T1000 (cell line): ENCODE data around the gene EFCAB12.
A peak's percentile ranks its signal among the peaks of the same experiment; 100 is the strongest.

Experiments
- DNase-seq: peaks from one replicate; lab custom pipeline; 2025; ENCODE audit warnings: mixed read lengths; lab: John Stamatoyannopoulos, UW

EFCAB12 gene

DNA sequence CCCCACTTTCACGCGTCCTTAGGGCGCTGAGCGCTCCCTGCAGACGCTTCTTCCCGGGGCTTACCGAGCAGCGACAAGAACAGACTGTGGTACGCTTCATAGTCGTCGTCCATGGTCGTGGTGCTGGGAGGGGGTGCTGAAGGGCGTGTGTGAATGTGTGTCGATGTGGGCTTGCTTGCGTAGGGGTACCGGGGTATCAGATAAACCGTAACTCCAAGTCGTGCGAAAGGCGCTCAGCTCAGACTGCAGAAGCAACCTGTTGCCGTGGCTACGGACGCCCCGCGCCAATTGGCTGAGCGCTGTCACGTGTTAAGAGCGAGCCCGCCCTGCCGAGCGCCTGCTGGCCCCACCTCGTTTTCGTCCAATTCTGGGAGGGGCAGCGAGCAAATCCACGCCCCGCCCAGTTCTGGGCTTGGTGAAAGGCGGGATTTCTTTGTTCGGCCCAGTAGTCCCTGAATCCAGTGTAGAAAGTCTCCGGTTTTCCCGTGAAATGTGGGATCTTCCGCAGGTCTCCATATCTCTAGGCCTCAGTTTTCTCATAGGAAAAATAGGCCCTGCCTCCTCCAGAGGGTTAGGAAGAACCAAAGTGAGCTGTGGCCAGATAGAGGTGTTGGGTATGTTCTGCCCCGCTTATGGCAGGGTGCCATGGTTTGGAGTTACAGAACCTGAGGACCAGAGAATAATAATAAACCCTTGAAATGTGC lies at the start of gene EFCAB12:
TSS of gene EFCAB12 (minus strand) at position 261 of the 704 bp plus-strand sequence. CDS start at position 113, 148 bp downstream.
- DNase-seq = peak; percentile 84

DNA sequence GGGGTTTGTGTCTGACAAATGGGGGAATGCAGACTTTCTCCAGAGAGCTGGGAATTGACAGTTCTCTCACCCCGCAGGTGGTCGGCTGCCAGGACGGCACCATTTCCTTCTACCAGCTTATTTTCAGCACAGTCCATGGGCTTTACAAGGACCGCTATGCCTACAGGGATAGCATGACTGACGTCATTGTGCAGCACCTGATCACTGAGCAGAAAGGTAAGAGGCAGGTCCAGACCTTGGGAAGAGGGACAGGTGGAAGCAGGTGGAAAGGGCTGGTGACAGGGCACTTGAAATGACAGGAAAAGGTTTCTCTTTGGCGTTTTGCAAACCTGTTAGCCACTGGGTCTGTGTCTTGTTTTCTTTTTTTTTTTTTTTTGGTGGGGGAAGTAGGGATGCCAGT lies 48.1 kb upstream of the EFCAB12 start:
- DNase-seq = no peak

DNA sequence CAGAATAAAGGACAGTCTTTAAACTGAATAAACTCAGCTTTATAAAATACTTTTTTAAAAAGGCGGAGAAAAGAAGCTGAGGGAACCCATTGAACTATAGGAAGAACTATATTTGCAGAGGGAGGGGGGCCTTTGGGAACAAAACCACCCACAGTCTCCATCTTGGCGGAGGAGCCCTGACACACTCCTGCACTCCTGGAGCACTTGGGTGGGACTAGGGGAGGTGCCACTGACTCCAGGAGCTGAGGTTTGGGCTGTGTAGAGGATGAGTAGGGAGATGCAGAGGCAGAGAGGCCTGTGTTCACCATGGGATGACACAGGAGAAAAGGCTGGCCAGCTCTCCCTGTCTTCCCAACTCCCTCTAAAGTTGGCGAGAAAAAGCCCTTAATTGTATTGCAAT lies 47.4 kb upstream of the EFCAB12 start:
- DNase-seq = no peak

DNA sequence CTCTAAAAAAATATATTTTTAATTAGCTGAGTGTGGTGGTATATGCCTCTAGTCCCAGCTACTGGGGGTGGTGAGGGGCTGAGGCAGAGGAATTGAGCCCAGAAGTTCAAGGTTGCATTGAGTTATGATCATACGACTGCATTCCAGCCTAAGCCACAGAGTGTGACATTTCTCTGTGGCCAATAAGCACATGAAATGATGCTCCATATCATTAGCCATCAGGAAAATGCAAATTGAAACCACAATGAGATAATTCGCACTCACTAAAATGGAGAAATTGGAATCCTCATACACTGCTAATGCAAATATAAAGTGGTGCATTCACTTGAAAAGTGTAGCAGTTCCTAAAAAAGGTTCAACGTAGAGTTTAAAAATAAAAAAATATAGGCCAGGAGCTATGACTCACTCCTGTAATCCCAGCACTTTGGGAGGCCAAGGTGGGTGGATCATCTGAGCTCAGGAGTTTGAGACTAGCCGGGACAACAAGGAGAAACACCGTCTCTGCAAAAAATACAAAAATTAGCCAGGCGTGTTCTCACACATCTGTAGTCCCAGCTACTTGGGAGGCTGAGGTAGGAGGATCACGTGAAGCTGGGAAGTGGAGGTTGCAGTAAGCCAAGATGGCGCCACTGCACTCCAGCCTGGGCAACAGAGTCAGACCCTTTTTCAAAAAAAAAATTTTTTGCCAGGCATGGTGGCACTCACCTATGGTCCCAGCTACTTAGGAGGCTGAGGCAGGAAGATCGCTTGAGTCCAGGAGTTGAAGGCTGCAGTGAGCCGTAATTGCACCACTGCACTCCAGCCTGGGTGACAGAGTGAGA lies 46.8 kb upstream of the EFCAB12 start:
- DNase-seq = no peak

DNA sequence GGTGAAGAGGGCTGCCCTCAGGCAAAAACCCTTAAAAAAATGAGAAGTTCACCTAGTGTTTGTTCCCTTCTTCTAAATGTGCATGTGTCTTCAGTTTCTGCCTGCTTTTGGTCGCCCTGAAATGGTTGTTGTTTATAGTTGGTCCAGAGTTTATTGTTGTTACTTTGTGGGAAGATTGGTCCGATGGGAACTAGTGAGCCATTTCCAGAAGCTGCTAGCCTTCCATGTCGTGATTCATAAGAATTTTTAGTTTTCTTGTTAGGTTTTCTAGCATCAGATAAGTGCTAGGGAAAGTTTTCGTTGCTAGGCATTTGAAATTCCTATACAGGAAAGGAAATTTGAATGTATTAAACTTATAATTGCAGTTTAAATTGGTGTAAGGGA lies 45.3 kb upstream of the EFCAB12 start:
- no peak for DNase-seq

DNA sequence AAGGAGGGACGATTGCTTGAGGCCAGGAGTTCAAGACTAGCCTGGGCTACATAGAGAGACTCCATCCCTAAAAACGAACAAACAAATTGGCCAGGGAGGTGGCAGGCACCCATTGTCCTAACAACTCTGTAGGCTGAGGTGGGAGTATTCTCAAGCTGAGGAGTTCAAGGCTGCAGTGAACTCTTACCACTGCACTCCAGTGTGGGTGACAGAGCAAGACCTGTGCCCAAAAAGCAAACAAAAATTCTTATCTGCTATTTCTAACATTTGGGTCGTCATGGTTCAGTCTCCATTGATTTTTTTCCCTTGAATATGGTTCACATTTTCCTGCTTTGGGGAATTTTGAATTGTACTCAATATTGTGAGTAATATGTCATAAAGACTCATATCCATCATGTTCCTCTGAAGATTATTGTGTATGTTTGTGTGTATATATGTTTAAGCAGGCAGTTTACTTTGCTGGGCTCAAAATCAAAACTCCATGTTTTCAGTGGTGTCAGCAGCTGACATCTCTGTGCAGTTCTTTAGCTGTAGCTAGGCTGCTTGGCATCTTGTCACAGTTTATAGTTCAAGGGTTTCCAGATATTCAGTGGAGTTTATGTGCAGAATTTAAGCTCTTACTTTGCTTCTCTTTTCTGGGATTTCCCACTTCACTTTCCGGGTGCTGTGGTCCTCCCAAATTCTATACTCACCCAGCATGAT lies 44.8 kb upstream of the EFCAB12 start:
- no peak for DNase-seq

DNA sequence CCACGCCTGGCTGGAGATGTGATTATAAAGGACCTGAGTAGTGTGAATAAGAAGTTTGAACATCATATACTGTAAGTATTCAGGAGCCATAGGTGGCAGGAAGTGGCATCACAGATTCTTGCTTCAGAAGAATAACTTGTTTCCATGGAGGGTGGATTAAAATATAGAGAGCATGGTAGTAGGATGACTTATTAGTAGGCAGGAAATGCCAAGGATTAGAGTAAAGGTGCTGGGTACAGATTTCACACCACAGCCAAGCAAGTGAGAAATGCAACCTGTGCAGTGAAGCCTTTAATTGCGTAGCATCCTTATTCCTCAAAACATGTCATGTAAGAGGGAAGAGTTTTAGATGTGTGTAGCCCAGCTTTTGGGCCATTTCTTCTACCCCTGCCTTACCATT lies 42.4 kb upstream of the EFCAB12 start:
- no peak for DNase-seq

DNA sequence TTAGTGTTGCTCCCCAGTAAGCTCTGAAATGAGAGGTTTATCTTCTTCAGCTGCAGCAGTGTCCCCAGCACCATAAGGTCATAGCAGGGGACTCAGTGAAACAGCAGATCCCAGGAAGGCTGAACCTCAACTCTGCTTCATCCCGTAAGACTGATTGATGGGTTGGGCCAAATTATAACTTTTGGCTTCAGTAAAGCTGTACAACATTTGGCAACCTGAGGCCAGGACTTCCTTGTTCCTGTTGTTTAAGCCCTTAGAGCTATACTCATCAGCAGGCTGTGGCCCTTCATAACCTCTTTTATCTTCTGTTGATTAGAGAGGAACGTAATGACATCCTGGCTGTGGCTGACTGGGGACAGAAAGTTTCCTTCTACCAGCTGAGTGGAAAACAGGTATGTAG lies 40.6 kb upstream of the EFCAB12 start:
- no peak for DNase-seq

DNA sequence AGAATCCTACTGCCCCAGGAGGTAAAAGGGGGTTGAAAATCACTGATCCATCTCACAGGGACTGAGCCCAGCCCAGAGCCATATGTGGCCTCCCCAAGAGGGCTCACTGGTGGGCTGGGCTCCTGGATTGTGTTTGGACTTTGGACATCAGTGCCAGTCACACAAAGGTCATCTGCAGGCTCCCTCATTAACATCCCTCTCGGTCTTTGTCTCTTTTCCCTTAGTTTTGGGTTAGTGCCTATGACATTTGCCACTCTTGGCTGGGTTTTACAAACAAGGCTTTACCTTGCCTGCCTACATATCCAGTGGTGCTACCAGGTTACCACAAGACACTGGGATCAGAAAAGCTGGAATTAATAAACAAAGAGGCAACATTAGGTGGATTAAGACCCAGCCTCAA lies 39.5 kb upstream of the EFCAB12 start:
- no peak for DNase-seq

DNA sequence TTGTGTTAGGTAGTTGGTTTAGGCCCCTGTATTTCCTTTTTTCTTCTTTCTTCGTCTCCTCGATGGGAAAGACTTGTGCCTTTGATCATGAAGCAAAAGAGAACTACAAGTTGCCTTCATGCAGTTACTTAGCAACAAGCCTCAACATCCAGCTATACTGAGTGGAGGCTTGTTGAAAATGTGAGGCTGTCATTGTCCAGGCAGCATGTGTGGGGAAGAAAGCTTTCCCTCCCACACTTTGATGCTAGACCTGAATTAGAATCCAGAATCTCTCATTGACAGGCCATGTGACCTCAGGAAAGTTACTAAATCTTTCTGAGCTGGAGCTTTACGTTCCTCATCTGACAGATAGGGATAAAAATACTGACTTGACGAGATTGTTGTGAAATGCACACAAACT lies 35.3 kb upstream of the EFCAB12 start:
- no peak for DNase-seq

DNA sequence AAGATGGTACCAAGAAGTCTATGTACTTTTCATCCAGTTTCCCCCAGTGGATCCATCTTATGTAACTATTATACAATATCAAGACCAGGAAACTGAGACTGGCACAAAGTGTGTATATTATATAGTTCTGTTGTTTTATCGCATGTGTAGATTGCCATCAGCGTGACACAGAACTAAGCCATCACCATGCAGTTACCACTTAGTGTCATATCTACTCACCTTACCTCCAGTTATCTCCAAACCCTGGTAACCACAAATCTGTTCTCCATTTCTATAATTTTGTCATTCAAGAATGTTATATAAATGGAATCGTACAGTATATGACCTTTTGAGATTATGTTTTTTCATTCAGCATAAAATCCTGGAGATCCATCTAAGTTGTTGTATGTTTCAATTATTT lies 34.7 kb upstream of the EFCAB12 start:
- no peak for DNase-seq

DNA sequence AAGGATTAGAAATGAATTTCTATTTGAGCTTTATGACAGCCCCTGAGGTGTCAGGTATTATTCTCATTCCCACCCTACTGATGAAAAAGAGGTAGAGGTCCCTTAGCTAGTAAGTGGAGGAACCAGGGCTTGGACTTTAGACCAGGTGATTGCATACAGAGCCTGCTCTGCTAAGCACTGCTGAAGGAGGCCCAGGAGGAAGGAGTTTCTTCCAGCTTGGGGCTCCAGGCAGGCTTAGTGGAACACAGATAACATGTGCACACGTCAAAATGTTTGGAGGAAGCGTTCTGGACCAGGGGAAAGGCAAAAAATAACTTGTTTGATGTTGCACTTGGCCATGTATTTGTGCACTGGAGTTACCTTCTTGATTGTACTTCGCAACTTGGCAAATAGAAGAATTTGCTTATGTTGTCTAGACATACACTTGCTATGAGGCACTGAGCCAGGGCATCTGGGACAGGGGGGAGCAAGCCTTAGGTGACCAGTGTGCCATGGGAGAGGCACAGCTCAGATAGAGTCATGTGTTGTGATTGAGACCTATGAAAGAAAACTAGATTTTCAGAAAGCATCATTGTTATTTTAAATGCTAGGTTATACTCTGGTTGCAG lies 34.0 kb upstream of the EFCAB12 start:
- DNase-seq = no peak

DNA sequence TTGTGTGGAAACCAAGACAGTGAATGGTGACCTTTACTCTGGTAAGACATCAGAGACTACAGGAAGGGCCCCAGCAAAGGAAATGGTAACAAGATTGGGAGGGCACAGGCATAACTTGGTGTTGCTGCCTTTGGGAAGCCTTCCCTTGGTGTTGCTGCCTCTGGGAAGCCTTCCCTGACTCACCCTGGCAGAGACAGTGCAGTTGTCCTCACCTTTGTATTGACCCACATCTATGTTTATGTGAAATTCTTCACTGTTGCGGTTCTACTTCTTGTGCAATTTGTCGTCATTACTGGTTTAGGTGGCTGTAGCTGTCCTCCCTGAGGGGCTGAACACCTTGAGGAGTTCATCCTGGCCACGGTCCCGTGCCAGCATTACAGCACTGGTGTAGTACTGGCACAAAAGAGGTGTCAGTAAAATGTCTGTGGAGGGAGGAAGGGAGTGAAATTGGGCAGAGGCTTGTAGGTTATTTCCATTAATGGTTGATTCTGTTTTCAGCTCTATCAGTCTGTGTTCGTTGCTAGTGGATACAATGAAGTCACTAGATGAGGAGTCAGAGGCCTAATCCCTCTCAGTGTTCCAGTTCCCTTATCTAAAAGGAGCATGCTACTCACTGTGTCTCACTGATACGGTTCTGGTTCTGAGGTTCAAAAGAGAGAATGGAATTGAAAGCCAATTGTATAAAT lies 33.2 kb upstream of the EFCAB12 start:
- DNase-seq = no peak

DNA sequence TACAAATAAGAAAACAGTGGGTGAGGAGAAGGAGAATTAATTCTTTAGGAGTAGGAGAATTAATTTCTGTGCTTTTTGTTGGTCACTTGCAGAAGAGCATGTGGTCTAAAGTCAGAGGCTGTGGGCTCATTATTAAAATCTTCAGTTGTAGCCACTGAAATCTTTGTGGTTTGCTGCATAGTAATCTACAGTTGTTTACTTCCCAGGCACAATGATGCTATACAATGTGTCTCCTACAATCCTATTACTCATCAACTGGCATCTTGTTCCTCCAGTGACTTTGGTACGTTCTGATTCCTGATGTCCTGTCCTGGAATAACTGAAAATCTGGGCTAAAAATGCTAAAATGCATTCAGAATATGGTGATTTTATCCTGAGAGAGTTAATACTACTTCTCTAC lies 32.6 kb upstream of the EFCAB12 start:
- no peak for DNase-seq

DNA sequence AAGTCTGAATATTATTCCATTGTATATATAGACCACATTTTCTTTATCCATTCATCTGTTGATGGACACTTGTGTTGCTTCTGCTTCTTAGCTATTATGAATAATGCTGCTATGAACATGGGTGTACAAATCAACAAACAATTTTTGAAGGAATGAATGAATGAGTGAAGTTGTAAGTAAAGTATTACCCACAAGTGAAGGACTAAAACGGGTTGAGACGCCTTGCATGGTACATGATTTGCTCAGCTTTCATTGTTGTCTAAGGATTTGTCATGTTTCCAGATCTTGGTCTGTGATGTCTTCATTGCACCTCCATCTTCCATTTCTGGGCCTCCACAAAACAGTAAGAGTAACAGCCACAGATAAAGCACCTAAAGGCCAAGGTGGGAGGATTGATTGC lies 32.1 kb upstream of the EFCAB12 start:
- DNase-seq = no peak

DNA sequence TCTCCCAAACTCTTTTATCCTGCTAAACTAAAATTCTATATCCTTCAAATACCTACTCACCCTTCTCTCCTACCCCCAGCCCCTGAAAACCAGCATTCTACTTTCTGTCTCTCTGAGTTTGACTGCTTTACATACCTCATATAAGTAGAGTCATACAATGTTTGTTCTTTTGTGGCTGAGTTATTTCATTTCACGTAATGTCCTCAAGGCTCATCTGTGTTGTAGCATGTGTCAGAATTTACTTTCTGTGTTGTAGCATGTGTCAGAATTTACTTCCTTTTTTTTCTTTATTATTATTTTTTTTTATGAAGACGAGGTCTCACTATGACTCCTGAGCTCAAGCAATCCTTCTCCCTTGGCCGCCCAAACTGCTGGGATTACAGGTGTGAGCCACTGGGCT lies 31.7 kb upstream of the EFCAB12 start:
- no peak for DNase-seq

DNA sequence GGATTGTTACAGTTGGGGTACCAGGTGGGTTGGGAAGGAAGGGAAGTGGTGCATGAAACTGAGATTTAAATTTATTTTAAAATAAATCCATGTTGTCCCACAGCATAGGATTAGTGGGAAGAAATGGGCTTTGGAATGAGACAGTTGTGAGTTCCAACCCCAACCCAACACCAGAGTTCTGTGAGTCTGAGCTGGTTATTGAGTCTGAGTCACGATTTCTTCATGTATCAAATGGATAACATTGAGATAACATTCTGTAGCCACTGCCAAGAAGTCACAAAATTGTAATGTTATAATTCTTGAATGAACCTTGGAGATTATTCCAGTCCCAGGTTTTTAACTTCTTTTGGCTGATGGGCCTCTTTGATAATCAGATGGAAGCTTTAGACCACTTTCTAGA lies 25.3 kb upstream of the EFCAB12 start:
- DNase-seq = no peak

DNA sequence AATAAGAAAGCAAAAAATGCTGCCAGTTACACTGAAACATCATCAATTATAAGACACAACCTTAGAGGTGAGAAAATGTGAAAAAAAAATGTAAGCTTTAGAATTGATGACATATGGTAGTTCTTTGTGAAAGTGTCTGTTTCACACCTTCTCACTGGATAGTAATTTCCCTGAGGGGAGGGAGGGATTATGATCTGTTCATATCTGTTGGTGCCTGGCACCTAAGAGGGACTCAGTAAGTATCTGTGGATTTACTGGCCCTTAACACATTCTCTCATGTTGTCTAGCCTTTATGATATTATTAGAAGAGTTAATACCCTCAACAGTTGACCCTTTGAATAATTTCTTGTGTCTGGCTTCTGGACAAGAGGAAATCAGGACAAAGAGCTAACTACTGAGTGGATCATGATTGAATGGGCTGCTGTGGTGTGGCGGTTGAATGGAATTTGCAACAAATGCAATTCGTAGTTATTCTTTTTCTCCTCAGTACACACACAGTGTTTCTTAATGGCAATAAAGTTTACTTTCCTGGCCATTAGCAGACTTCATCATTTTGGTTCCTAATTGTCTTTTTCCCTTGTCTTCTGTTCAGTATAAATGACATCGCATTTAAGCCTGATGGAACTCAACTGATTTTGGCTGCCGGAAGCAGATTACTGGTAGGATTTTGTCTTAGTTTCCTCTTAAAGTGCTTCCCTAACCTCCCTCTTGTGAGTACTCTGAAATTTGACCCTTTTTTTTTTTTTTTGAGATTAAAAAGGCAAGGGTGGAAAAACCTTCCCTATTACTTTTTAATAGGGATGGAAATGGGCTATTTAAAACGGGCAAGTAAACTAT lies 21.1 kb upstream of the EFCAB12 start:
- DNase-seq = no peak

DNA sequence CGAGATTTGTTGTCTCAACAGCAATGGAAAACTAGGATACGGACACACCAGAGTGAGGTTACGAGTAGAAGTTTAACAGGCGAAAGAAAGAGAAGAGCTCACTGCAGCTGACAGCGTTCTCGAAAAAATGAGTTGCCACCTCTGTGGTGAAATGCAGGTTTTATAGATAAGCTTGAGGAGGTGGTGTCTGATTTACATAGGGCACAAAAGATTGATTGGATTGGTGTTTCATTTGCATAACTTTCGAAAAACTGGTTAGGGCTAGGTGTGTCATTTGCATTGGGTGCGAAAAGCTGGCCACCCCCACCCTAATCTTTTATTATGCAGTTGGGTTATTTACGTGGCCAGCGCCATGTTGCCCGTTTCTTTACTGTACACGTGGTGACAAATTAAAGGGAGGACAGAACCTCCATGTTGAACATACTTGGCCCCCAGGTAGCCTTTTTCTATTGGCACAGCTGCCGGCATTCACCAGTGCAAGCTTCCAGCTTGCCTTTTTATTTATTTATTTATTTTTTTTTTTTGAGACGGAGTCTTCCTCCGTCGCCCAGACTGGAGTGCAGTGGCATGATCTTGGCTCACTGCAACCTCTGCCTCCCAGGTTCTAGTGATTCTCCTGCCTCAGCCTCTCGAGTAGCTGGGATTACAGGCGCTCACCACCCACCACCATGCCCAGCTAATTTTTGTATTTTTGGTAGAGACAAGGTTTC lies 19.9 kb upstream of the EFCAB12 start:
- DNase-seq = no peak

DNA sequence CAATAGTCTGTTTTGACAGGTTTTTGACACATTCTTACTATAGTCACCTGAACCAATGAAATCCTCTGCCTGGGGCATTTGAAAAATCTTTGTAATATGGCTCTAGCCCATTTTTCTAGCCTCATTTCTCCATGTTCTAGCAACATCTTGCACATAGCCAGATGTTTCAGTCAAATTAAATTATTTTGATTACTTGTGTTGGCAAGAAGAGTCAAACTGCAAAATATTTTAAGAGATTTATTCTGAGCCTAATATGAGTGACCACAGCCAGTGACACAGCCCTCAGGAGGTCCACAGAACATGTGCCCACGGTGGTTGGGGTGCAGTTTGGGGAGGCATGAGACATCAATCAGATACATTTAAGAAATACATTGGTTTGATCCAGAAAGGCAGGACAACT lies 18.5 kb upstream of the EFCAB12 start:
- DNase-seq = no peak
